HEK293 (cell line): ENCODE measurements around the gene NR3C2.

Experiments
- CTCF ChIA-PET: fragments of 350-600 bp; formaldehyde crosslinking; extraction: SDS; loops from one replicate; lab custom pipeline; 2021; ENCODE audit warnings: antibody characterized with exemption; lab: Yijun Ruan, JAX
- POLR2A ChIA-PET: fragments of 300-600 bp; formaldehyde crosslinking; extraction: SDS; loops from one replicate; lab custom pipeline; 2020; ENCODE audit warnings: antibody characterized with exemption, inconsistent platforms; lab: Yijun Ruan, JAX
- H3K27ac ChIP-seq: fragments of 200-500 bp; sonication (Bioruptor generic); 2 replicates; pipeline ENCODE4 v1.5.1; 2014; ENCODE audit warnings: low read depth, low read length, control low read depth, inconsistent platforms; ENCODE audit errors: extremely low read depth
- H3K36me3 ChIP-seq, 2 experiments: fragments of 200-500 bp in 1 of 2; sonication (Bioruptor generic) in 1 of 2; 1 replicate in 1 of 2; 2 replicates in 1 of 2; pipeline ENCODE4 v1.5.1; 2014 to 2017; ENCODE audit warnings: inconsistent platforms in 2 of 2, low read length in 2 of 2; ENCODE audit not compliant: control insufficient read depth in 2 of 2, insufficient read depth in 1 of 2
- H3K4me1 ChIP-seq: fragments of 200-500 bp; sonication (Bioruptor generic); 2 replicates; pipeline ENCODE4 v1.5.1; 2014; ENCODE audit warnings: mild to moderate bottlenecking, low read length, inconsistent platforms; ENCODE audit not compliant: control insufficient read depth, insufficient read depth
- H3K4me3 ChIP-seq: 2 replicates; pipeline ENCODE4 v1.5.1; 2011; ENCODE audit warnings: low read depth, mild to moderate bottlenecking, control low read depth, low read length, moderate library complexity
- H3K9me3 ChIP-seq: fragments of 200-500 bp; sonication (Bioruptor generic); 2 replicates; pipeline ENCODE4 v1.5.1; 2014; ENCODE audit warnings: low read depth, low read length, inconsistent platforms; ENCODE audit not compliant: control insufficient read depth, insufficient read depth
- CTCF ChIP-seq: fragments of 450-650 bp; formaldehyde crosslinking; IDR thresholded peaks from 2 replicates; pipeline ENCODE4 v1.5.1; 2016; ENCODE audit warnings: missing biosample characterization, missing genetic modification characterization
- ELK4 ChIP-seq: IDR thresholded peaks from 2 replicates; pipeline ENCODE4 v1.6.1; 2011; ENCODE audit warnings: mild to moderate bottlenecking, low read depth, low read length, borderline replicate concordance
- KLF10 ChIP-seq: fragments of 450-650 bp; IDR thresholded peaks from 2 replicates; pipeline ENCODE4 v1.5.1; 2018; ENCODE audit warnings: missing biosample characterization, mild to moderate bottlenecking, missing genetic modification characterization
- KLF16 ChIP-seq: fragments of 450-650 bp; formaldehyde crosslinking; IDR thresholded peaks from 2 replicates; pipeline ENCODE4 v1.5.1; 2017; ENCODE audit warnings: missing biosample characterization, missing genetic modification characterization
- SP7 ChIP-seq: fragments of 450-650 bp; formaldehyde crosslinking; IDR thresholded peaks from 2 replicates; pipeline ENCODE4 v1.5.1; 2016; ENCODE audit warnings: missing biosample characterization, missing genetic modification characterization
- YY2 ChIP-seq: fragments of 450-650 bp; formaldehyde crosslinking; IDR thresholded peaks from 2 replicates; pipeline ENCODE4 v1.5.1; 2016; ENCODE audit warnings: missing biosample characterization, missing genetic modification characterization
- ZBTB10 ChIP-seq: fragments of 450-650 bp; formaldehyde crosslinking; IDR thresholded peaks from 2 replicates; pipeline ENCODE4 v1.5.1; 2016; ENCODE audit warnings: missing biosample characterization, missing genetic modification characterization
- ZBTB8A ChIP-seq: fragments of 450-650 bp; formaldehyde crosslinking; IDR thresholded peaks from 2 replicates; pipeline ENCODE4 v1.5.1; 2016; ENCODE audit warnings: missing biosample characterization, missing genetic modification characterization
- ZIC2 ChIP-seq: fragments of 450-650 bp; formaldehyde crosslinking; IDR thresholded peaks from 2 replicates; pipeline ENCODE4 v1.5.1; 2016; ENCODE audit warnings: missing biosample characterization, missing genetic modification characterization
- ZNF133 ChIP-seq: fragments of 450-650 bp; formaldehyde crosslinking; IDR thresholded peaks from 2 replicates; pipeline ENCODE4 v1.5.1; 2016; ENCODE audit warnings: missing biosample characterization, missing genetic modification characterization
- ZNF138 ChIP-seq: fragments of 450-650 bp; formaldehyde crosslinking; IDR thresholded peaks from 2 replicates; pipeline ENCODE4 v1.5.1; 2016; ENCODE audit warnings: missing biosample characterization, missing genetic modification characterization, borderline replicate concordance
- ZNF16 ChIP-seq: fragments of 450-650 bp; formaldehyde crosslinking; IDR thresholded peaks from 2 replicates; pipeline ENCODE4 v1.5.1; 2016; ENCODE audit warnings: low read depth, missing biosample characterization, missing genetic modification characterization
- ZNF23 ChIP-seq: fragments of 450-650 bp; formaldehyde crosslinking; IDR thresholded peaks from 2 replicates; pipeline ENCODE4 v1.5.1; 2016; ENCODE audit warnings: missing biosample characterization, missing genetic modification characterization, borderline replicate concordance
- ZNF311 ChIP-seq: fragments of 450-650 bp; formaldehyde crosslinking; IDR thresholded peaks from 2 replicates; pipeline ENCODE4 v1.5.1; 2017; ENCODE audit warnings: missing biosample characterization, missing genetic modification characterization, borderline replicate concordance
- ZNF416 ChIP-seq: fragments of 450-650 bp; formaldehyde crosslinking; IDR thresholded peaks from 2 replicates; pipeline ENCODE4 v1.5.1; 2016; ENCODE audit warnings: missing biosample characterization, missing genetic modification characterization
- ZNF707 ChIP-seq: fragments of 450-650 bp; formaldehyde crosslinking; IDR thresholded peaks from 2 replicates; pipeline ENCODE4 v1.5.1; 2016; ENCODE audit warnings: missing biosample characterization, missing genetic modification characterization
- ZNF837 ChIP-seq: fragments of 450-650 bp; formaldehyde crosslinking; IDR thresholded peaks from 2 replicates; pipeline ENCODE4 v1.5.1; 2016; ENCODE audit warnings: missing biosample characterization, missing genetic modification characterization
- ZSCAN4 ChIP-seq: fragments of 450-650 bp; formaldehyde crosslinking; IDR thresholded peaks from 2 replicates; pipeline ENCODE4 v1.5.1; 2017; ENCODE audit warnings: missing biosample characterization, missing genetic modification characterization
- TF ChIP-seq, protein P1 (sequence below): fragments of 450-650 bp; formaldehyde crosslinking; IDR thresholded peaks from 2 replicates; pipeline ENCODE4 v1.5.0; 2017; ENCODE audit warnings: missing biosample characterization, missing genetic modification characterization, borderline replicate concordance
- TF ChIP-seq, protein P2 (sequence below): fragments of 450-650 bp; formaldehyde crosslinking; conservative IDR thresholded peaks from 2 replicates; pipeline ENCODE4 v1.5.1; 2016; ENCODE audit warnings: low read depth, missing biosample characterization, missing genetic modification characterization

The NR3C2 gene

DNA sequence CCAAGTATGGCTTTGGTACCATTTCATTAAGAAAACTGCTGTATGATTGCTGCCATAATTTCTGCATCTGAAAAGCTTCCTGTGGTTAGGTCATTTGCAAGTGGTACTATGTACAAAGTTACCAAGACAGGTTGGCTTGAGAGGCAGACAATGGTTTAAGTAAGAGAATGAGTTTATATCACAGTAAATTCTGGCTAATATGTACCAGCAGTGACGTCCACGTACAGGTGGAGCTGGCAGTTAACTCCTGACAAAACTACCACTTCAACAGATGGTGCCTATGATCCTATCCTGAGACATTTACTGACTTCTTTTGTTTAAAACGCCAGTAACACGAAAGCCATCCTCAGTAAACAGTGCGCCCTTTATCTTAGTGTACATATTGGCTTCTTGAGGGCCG lies 198.4 kb downstream of the NR3C2 start:
- ChIA-PET POLR2A (no interaction called here), CTCF (no interaction called here)
- Histone ChIP-seq H3K36me3 (no peaks in the 10 kb centered on the region), H3K4me1 (no peaks in the 10 kb centered on the region; the same call in 1 of the 2 replicates), H3K9me3 (no peaks in the 10 kb centered on the region), H3K27ac (no peak overlapping the region), H3K4me3 (no peak overlapping the region)
- TF ChIP-seq KLF16 (tag by site-specific recombination) (no peak), YY2 (tag by site-specific recombination) (no peak), ZIC2 (no peak), ELK4 (no peak), ZNF133 (tag by site-specific recombination) (no peak), ZNF416 (tag by site-specific recombination) (no peak), ZSCAN4 (tag by site-specific recombination) (no peak), KLF10 (tag by site-specific recombination) (no peak), SP7 (tag by site-specific recombination) (no peak), CTCF (tag by site-specific recombination) (no peak), ZNF837 (tag by site-specific recombination) (no peak), ZNF138 (tag by site-specific recombination) (no peak), ZNF16 (tag by site-specific recombination) (no peak), ZBTB8A (tag by site-specific recombination) (no peak), ZNF23 (tag by site-specific recombination) (no peak), ZBTB10 (tag by site-specific recombination) (no peak), ZNF707 (tag by site-specific recombination) (no peak), ZNF311 (tag by site-specific recombination) (no peak)
- TF ChIP-seq, protein P1, sequence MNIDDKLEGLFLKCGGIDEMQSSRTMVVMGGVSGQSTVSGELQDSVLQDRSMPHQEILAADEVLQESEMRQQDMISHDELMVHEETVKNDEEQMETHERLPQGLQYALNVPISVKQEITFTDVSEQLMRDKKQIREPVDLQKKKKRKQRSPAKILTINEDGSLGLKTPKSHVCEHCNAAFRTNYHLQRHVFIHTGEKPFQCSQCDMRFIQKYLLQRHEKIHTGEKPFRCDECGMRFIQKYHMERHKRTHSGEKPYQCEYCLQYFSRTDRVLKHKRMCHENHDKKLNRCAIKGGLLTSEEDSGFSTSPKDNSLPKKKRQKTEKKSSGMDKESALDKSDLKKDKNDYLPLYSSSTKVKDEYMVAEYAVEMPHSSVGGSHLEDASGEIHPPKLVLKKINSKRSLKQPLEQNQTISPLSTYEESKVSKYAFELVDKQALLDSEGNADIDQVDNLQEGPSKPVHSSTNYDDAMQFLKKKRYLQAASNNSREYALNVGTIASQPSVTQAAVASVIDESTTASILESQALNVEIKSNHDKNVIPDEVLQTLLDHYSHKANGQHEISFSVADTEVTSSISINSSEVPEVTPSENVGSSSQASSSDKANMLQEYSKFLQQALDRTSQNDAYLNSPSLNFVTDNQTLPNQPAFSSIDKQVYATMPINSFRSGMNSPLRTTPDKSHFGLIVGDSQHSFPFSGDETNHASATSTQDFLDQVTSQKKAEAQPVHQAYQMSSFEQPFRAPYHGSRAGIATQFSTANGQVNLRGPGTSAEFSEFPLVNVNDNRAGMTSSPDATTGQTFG (tag by site-specific recombination) = no peak
- TF ChIP-seq, protein P2, sequence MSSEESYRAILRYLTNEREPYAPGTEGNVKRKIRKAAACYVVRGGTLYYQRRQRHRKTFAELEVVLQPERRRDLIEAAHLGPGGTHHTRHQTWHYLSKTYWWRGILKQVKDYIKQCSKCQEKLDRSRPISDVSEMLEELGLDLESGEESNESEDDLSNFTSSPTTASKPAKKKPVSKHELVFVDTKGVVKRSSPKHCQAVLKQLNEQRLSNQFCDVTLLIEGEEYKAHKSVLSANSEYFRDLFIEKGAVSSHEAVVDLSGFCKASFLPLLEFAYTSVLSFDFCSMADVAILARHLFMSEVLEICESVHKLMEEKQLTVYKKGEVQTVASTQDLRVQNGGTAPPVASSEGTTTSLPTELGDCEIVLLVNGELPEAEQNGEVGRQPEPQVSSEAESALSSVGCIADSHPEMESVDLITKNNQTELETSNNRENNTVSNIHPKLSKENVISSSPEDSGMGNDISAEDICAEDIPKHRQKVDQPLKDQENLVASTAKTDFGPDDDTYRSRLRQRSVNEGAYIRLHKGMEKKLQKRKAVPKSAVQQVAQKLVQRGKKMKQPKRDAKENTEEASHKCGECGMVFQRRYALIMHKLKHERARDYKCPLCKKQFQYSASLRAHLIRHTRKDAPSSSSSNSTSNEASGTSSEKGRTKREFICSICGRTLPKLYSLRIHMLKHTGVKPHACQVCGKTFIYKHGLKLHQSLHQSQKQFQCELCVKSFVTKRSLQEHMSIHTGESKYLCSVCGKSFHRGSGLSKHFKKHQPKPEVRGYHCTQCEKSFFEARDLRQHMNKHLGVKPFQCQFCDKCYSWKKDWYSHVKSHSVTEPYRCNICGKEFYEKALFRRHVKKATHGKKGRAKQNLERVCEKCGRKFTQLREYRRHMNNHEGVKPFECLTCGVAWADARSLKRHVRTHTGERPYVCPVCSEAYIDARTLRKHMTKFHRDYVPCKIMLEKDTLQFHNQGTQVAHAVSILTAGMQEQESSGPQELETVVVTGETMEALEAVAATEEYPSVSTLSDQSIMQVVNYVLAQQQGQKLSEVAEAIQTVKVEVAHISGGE (tag by site-specific recombination) = no peak
